GM19023 (cell line): ENCODE results near the gene STK32B.

Experiments used
- ATAC-seq: cut with Tn5 transposase; IDR thresholded peaks from one replicate; pipeline ENCODE4 v1.9.1; 2021; ENCODE audit warnings: mild to moderate bottlenecking, moderate library complexity; ENCODE audit not compliant: unreplicated experiment

The STK32B gene

DNA sequence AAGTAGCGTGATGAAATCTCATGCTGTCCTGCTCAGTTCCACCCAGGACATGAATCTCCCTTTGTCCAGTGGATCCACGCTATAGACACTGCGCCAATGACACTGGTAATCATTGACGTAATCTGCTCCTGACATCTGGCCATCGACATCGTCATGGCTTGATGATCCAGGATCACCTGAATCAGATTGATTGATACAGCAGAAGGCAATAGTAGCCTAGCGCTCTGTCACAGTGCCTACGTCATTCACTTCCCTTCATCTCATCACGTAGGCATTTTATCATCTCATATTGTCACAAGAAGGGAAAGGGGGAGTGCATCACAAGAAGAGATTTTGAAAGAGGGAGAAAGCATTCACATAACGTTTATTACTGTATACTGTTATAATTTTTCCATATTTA, 68.8 kb downstream of the STK32B start:
- no peak for ATAC-seq

DNA sequence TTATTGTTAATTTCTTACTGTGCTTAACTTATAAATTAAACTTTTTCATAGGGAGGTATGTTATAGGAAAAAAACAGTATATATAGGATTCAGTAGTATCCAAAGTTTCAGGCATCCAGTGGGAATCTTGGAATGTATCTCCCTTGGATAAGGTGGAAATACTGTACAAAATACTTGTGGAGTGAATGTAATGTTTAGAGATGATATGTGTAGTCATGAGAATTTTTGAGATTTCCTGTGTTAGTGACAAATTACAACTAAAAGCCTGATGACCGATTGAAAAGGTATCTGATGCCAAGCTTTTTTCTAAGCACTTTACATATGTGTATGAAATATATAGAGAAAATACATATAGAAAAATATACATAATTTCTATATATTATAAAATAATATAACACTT, 69.2 kb downstream of the STK32B start:
- no peak for ATAC-seq

DNA sequence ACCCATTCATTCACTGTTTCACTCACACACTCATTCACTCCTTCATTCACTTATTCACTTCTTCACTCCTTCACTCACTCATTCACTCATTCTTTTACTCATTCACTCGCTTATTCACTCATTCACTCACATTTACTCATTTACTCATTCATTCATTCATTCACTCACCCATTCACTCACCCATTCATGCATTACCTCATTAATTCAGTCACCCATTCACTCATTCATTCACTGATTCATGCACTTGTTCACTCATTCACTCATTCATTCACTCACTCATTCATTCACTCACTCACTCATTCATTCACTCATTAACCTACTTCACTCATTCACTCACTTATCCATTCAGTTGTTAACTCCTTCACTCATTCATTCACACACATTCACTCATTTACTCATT, 70.8 kb downstream of the STK32B start:
- ATAC-seq, result no peak

DNA sequence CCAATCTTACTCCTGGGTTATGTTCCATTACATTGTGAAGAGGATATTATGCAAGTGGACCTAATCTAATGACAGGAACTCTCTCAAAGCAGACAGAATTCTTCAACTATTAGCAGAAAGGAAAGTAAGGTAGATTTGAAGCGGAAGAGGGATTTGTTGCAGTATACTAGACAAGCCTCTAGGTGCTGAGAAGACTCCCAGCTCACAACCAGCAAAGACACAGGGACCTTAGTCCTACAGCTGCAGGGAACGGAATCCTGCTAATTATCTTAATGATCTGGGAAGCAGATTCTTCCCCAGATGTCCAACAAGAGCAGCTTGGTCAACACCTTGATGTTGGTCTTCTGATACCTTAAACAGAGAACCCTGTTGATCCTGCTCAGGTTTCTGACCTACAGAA, 73.6 kb downstream of the STK32B start:
- no peak for ATAC-seq

DNA sequence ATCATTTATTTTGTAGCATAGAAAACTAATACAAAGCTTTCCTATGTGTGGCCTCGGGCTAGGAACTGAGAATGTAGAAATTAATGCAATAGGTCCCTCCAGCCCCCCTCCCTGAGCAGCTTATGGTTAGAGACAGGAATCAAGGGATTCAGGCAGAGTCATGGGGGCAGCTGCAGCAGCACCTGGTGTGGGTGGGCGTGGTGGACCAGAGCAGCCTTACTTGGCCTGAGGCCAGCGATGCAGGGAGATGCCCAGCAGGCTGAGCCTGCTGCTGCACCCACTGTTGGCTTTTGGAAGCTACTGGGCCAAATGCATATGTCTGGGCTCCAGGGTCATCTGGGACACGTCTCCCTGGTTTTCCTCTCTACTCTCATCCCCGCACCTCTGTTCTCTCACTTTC, 74.0 kb downstream of the STK32B start:
- no peak for ATAC-seq

DNA sequence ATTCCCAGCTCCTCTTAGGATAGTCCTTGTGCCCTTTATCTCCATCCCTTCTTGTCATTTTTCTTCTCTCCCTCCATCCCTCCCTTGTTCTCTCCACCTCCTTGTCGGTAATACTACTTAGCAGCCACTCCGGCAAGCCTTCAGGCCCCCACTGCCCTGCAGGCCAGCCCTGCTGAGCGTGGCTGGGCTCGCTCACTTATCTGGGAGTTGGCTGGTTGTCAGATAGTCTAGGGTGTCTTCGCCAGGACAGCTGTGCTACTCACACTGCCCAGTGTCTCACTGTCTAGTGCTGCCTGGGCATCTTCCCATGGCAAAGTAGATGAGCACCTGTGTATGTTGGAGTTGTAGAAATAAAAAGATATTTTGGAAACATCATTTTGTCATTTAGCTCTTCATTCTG, 75.0 kb downstream of the STK32B start:
- no peak for ATAC-seq

DNA sequence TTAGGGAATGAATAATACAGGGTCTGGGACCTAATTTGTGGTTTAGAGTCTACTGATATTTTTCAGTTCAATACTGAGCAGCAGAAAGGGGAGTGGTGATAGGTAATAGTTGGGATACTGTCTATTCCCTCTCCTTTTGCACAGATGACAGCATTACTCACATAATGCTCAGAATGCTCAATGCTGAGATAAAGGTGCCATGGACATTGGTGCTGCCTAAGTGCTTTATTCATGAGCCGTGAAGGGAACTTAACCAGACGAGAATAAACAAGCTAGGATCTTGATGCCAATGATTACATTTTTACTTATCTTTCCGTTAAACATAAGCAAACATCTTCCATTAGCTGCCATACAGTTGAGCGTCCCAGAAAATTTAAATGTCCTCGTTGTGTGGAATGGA, 75.6 kb downstream of the STK32B start:
- ATAC-seq, result no peak

DNA sequence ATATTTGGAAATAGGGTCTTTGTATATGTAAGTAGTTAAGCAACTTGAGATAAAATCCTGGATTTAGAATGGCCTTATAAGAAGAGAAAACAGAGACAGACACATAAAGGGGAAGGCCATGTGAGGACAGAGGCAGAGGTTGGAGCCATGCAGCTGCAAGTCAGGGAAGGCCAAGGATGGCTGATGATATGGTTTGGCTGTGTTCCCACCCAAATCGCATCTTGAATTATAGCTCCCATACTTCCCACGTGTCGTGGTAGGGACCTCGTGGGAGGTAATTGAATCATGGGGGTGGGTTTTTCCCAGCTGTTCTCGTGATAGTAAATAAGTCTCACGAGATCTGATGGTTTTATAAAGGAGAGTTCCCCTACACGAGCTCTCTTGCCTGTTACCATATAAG, 76.3 kb downstream of the STK32B start:
- no peak for ATAC-seq

DNA sequence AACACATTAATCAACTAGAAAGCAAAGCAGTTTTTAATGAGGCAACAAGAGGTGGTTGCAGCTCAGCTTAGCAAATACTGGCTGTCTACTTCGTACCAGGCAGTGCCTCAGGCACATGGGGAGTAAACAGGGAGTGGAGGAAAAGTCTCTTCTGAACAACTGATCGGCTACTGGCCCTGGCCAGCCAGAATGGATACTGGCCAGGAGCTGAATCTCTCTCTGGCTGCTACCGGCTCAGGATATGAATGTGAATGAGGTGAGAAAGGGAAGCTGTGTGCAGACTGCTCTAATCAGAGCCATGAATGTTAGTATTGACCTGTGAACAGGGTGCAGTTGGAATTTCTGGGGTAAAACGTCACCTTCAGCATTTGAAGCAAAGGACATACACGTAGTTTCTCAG, 77.3 kb downstream of the STK32B start:
- ATAC-seq, result no peak

DNA sequence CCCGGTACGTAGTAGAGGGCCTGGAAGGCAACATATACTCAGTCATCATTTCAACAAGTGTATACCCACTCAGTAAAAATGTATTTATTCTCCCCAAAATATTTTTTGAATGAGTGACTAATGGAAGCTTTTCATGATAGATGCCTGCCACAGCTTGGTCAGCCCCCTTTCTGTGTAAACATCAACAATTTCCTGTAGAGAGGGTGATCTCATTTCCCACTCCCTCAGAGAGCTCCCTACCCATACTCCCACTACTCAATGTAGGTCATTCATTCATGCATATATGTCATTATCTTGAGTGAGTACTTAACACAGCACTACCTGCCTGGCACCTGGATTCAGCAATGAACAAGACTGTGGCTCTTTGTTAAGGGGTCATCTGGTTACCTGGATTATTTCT, 81.9 kb downstream of the STK32B start:
- no peak for ATAC-seq

DNA sequence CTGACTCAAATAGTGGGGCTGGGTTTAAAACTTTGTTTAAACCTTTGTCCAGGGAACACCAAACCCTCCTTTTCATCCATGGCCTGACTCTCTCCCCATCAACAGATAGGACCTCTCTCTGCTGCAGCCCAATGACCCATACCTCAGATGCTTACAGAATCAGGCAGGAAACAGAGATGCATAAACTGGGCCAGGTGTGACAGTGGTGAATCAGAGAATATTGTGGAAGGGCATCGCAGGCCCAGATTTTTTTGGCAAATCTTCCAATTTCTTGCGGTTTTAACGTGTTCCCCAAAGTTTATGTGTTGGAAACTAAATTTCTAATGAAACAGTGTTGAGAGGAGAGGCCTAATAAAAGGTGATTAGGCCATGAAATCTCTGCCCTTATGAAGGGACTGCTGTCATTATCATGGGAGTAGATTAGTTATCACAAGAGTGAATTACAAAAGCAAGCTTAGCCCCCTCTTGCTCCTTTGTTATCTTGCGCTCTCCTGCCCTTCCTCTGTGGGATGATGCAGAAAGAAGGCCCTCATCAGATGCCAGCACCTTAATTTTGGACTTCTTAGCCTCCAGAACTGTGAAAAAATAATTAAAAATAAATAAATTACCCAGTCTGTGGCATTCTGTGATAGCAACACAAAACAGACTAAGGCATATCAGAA, 82.8 kb downstream of the STK32B start:
- ATAC-seq, result no peak

DNA sequence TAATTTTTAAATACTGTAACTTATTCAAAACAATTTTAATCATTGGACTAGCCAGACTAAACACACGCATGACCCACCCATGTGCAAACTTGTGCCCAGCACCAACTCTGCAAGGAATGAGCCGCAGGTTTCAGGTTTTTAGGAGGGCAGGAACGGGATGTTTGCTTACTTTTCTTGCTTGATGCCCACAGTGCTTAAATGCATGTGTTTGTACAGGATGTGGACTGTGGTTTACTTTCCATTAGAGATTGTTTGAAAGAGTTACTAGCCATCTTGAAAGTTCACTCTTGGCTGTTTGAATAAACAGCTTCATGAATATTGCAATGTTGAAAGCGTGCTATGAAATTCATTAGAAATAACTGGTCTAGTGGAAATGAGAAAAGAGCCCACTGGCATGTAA, 83.3 kb downstream of the STK32B start:
- ATAC-seq, result no peak

DNA sequence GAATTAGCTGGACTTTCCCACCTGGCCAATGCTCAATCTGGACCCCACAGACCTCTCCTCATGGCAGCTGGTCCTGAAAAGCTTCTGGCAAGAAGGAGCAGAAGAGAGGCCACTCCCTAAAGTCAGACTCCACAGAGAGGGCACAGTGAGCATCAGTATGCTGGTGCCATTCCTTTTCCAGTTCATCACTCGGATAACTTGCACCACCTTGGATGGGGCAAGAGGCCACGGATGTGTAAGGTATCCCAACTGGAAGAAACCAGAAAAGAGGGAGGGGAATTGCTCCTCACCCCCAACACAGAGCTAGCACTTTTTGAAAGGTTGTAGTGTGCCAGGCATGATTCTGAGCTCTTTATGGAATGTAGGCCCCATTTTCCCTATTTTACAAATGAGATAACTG, 85.9 kb downstream of the STK32B start:
- ATAC-seq, result no peak

DNA sequence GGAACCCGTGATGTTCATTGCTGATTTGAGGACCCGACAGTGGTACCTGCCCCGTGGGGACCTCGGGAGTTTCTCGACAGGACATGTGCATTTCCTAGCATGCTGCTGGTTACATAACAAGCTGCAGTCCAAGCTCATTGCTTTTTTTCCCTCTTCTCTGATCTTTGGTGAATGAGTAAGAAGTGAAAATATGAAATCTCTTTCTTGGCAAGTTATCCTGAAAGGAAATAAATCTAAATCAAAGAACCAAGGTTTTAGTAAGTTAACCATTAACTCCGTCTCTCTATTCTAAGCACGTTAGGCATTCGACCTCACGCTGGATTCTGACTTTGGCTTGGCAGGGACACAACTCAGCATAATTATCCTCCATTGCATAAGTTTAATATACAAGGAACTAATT, 86.6 kb downstream of the STK32B start:
- ATAC-seq, result no peak

DNA sequence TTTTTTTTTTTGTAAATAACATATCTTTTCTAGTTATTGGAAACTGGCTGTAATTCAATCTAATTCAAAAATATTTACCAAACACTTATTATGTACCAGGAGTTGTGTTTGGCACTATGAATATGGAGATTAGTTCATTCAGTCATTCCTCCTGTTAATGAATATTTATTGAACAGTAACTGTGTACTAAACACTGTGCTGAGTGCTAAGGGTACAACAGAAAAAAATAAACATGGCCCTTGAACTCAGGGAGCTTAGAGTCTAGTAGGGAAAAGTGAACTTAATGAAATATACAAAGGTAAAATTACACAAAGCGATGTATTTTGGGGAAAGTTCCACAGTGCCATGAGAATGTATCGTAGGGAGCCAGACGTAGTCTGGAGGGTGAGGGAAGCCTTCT, 87.1 kb downstream of the STK32B start:
- ATAC-seq, result no peak

DNA sequence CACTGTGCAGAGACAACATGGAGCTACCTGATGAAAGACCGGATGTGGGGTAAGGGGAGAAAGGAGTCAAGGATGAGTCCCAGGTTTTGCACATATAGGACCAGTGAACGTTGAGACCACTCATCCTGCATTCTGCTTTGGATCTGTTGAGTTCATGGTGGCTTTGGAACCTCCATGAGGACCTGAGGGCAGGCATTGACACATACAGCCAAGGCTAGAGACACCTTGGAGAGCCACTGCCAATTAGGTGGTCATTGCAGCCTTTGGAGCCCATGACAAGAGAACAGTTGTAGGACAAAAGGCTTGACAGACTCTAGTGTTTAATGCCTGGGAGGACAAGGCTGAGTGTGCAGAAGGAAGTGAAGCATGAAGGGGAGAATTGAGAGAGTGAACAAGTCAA, 87.9 kb downstream of the STK32B start:
- no peak for ATAC-seq

DNA sequence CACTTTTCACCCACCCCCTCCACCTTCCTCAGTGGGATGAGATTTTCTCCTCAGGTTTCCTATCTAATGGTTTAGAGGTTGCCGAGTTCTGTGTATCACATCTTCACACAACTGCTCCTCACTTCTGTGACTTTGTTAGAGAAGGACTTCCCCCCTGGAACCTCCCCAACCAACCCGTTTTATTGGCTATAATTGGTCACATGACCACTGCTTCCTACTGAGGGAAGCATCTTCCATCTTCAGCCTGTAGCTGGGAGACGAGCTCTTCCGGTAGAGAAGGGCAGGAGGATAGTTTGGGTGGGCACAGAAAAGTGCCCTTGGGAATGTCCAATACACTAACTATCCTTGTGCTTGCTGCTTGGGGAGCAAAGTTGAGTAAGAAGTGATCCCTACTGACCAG, 90.5 kb downstream of the STK32B start:
- no peak for ATAC-seq

DNA sequence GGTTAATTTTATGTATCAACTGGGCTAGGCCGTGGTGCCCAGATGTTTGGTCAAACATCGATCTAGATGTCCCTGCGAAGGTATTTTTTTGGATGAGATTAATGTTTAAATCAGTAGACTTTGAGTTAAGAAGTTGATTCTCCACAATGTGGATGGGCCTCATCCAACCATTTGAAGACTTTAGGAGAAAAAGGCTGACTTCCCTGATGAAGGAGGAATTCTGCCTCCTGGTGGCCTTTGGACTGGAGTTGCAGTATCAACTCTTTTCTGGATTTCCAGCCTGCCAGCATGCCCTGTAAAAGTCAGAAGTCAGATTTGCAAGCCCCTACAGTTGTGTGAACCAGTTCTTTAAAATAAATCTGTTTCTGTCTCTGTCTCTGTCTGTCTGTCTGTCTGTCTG, 91.4 kb downstream of the STK32B start:
- no peak for ATAC-seq

DNA sequence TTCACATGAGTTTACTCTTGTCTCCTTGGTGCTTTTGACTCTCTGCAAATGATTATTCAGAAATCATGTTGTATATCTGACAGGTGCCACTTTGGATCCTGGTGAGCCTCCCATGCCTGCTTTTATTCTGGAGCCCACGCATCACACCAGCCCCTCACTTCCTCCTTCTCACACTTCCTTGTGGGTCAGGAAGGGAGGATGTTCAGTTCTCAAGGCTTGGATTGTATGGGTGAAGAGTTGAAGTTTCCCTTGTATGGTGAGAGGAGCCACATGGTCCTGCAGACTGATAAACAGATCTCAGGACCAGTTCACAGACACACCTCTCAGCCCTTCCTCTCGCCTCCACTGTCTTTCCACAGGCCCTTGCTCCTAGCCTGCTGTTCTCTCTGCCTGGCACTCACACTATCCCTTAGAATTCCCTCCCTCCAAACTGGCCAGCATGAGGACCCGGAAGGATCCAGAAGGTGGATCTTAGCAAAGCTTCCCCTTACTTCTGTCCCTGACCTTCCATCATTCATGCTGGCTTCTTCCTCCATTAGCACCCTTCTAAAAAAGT, 92.1 kb downstream of the STK32B start:
- ATAC-seq, result no peak

DNA sequence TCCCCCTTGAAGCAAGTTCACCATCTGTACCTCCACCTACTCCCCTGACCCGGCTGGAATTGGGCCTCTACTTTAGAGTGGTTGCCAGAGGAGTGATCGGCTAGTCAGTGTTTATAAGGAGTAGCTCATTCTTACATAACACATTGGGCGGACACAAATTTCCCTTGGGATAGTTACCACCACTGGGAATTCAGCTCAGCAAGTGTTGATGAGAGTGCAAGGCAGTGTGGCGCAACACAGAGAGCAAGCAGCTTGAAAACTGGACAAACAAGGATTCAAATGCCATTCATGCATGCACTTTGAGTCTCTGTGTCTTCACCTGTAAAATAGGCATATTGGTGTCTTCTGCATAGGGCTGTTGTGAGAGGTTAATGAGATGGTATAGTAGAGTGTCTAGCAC, 92.7 kb downstream of the STK32B start:
- no peak for ATAC-seq

DNA sequence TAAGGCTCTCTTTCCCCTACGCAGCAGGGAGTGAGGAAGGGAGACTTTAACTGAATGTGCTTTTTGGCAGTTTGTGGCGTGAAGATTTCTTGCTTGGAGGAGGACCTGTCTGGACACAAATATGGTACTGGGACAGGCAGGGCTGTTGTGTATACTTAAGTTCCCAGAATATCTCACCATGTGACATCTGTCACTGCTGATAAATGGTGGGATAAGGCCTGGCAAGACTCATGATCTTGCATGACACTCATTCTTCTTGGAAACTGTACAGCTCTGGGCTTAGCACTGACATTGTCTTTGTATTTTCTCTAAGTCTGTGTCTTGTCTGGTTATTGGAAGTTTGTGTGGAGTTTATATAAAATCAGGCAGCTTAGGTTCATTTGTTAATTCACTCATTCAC, 93.1 kb downstream of the STK32B start:
- ATAC-seq, result no peak

DNA sequence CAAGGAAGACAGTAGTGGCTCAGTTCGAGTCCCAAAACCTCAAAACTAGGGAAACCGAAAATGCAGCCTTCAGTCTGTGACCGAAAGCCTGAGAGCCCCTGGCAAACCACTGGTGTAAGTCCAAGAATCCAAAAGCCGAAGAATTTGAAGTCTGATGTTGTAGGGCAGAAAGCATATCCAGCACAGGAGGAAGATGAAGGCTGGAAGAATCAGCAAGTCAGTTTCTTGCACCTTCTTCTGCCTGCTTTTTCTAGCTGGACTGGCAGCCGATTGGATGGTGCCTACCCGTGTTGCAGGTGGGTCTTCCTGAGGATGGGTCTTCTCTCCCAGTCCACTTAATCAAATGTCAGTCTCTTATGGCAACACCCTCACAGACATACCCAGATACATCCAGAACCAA, 95.0 kb downstream of the STK32B start:
- no peak for ATAC-seq

DNA sequence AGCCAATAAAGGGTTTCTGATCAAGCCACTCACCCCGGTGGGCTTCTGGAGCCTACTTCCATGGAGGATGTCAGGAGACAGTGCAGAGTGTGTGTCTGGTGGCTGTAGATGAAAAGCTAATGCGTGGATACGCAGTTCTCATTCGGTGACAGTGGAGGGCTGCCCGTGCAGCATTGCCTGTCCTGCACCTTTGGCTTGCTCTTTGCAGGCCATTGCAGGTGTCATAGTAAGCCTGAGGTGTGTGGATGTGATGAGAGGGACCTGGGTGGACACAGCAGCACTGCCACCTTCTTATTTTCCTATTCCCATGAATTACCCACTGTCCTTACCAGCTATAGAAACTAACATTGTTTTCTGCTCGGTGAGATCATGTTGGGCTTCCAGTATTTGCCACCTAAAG, 101.2 kb downstream of the STK32B start:
- ATAC-seq, result no peak
